ENCODE results near the gene TIMP2.

TIMP2 gene

GRCh38 chr17:78804777-78805176 lies 120.4 kb downstream of the TIMP2 start:
- no peak for DNase-seq

- DNase-seq, result no peak
Observed at GRCh38 chr17:78803186-78803845, 121.9 kb downstream of the TIMP2 start.

All from cortex of kidney (tissue), 1 donor.